Breast epithelium (tissue), 4 donors: ENCODE results near the gene SLC48A1. TPM values are rescaled to one million over a fixed set of nuclear protein-coding genes. Genes with fewer than 3 reads are reported as not detected.
"Not testable (repeated sequence)": the region's sequence is repeated elsewhere in the genome, so short reads cannot be mapped to it uniquely, and the experiment has no call there.

ENCODE experiments used
- DNase-seq, 2 donors: peaks; one replicate each; pipeline ENCODE4 v3.0.0-alpha.2; 2019; ENCODE audit warnings: low spot score in 2 of 2
- H3K27ac ChIP-seq, 2 donors: fragments of 200-600 bp; sonication (generic) in 1 of 2; one replicate each; pipeline ENCODE4 v1.5.1; 2016 to 2019; ENCODE audit warnings: mild to moderate bottlenecking in 1 of 2
- H3K27me3 ChIP-seq, 2 donors: fragments of 200-600 bp; sonication (generic) in 1 of 2; one replicate each; pipeline versions ENCODE4 v1.5.1 to v1.6.0; 2017 to 2019; ENCODE audit warnings: control low read depth in 1 of 2, mild to moderate bottlenecking in 1 of 2
- H3K36me3 ChIP-seq: fragments of 200-600 bp; one replicate; pipeline ENCODE4 v1.5.1; 2019
- H3K4me1 ChIP-seq, 2 donors: fragments of 200-600 bp; sonication (generic); one replicate each; pipeline ENCODE4 v1.5.1; 2016 to 2019; ENCODE audit warnings: control low read depth in 1 of 2
- H3K4me3 ChIP-seq, 3 donors: fragments of 200-600 bp; sonication (generic); 1 replicate in 2 of 3; 2 replicates in 1 of 3; pipeline ENCODE4 v1.5.1; 2016 to 2019; ENCODE audit warnings: mild to moderate bottlenecking in 3 of 3, moderate library complexity in 2 of 3
- H3K9me3 ChIP-seq, 2 donors: fragments of 200-600 bp; sonication (generic) in 1 of 2; one replicate each; pipeline ENCODE4 v1.5.1; 2016 to 2019; ENCODE audit warnings: control low read depth in 1 of 2
- POLR2A ChIP-seq: fragments of 450-650 bp; IDR thresholded peaks from one replicate; pipeline ENCODE4 v1.6.1; 2016; ENCODE audit warnings: antibody characterized with exemption, mild to moderate bottlenecking, moderate library complexity
- POLR2AphosphoS5 ChIP-seq, 3 donors: sonication (generic); formaldehyde crosslinking; IDR thresholded peaks; one replicate each; pipeline ENCODE4 v1.6.1; 2017; ENCODE audit warnings: antibody characterized with exemption in 3 of 3
- intact Hi-C: fragments of 100-400 bp; cut with DNase I; formaldehyde crosslinking; loops from one replicate; pipeline ENCODE4 v1.15.1; 2023; ENCODE audit warnings: low total_unique reads
- total RNA-seq, 3 donors: library from RNA; depleted of rRNA; stranded (reverse); fragments of >200 nt; gene quantifications; one replicate each; pipeline ENCODE4 v1.1.0, GENCODE V29; 2016
- TF ChIP-seq, protein P1 (sequence below), 3 donors: fragments of 450-650 bp; IDR thresholded peaks; one replicate each; pipeline ENCODE4 v1.5.1; 2016 to 2017; ENCODE audit warnings: antibody characterized with exemption in 3 of 3, mild to moderate bottlenecking in 3 of 3, moderate library complexity in 3 of 3

The SLC48A1 gene
- total RNA-seq, 3 donors from 2014 or later: 27.5 to 51.5 (median 30.6) TPM

DNA sequence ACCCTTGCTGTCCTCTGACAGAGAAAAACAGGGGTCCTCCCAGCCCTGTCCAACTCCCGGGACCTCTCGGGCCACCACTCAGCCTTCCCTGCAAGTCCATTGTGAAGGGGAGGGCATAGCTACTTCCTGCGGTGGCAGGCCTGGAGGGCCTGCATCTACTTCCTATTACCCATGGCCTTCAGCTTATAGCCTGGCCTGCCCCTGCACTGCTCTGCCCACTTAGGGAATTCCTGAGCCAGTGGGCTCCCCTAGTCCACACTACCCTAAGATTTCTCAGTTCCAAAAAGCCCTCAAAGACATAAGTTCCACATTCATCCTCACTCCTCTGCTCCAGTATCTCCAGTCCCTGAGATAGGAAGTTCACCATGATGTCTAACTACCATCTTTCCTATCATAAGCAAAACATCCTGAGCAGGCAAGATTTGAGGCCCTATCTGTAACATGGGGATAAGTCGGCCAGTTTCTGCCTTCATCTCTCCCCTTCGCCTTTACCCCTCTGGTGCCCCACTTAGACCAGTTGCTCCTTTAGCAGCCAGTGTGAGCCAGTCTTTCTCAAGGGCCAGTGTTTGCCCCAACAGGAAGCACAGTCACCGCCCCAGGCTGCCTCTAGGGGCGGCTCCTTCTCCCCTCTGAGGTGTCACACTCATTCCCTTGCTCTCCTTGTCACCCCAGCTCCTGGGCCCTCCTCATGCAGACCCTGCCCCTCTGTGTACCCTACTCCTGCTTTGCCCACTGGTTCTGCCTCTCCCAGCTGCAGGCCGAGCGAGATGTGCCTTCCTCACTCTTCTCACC is 35.7 kb downstream of the SLC48A1 start:
- no peaks in the 10 kb centered on the region for H3K9me3 ChIP-seq
- peak overlapping the region; percentile 98 to 99 for H3K27ac ChIP-seq
- no peak for DNase-seq
- intact Hi-C loops: no loop called here
- H3K27me3 ChIP-seq: no peaks in the 10 kb centered on the region
- no peaks in the 10 kb centered on the region for H3K36me3 ChIP-seq
- TF ChIP-seq, protein P1, sequence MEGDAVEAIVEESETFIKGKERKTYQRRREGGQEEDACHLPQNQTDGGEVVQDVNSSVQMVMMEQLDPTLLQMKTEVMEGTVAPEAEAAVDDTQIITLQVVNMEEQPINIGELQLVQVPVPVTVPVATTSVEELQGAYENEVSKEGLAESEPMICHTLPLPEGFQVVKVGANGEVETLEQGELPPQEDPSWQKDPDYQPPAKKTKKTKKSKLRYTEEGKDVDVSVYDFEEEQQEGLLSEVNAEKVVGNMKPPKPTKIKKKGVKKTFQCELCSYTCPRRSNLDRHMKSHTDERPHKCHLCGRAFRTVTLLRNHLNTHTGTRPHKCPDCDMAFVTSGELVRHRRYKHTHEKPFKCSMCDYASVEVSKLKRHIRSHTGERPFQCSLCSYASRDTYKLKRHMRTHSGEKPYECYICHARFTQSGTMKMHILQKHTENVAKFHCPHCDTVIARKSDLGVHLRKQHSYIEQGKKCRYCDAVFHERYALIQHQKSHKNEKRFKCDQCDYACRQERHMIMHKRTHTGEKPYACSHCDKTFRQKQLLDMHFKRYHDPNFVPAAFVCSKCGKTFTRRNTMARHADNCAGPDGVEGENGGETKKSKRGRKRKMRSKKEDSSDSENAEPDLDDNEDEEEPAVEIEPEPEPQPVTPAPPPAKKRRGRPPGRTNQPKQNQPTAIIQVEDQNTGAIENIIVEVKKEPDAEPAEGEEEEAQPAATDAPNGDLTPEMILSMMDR (IDR thresholded peaks at IDR 0.05): peak in 1 of 3 donors; percentile 20
- no peak for TF ChIP-seq POLR2AphosphoS5 (IDR thresholded peaks at IDR 0.05)
- peaks cover 41 to 67% of the 10 kb centered on the region in 2 donors for H3K4me1 ChIP-seq
- peak overlapping the region in 1 of 3 donors; percentile 50 for H3K4me3 ChIP-seq

DNA sequence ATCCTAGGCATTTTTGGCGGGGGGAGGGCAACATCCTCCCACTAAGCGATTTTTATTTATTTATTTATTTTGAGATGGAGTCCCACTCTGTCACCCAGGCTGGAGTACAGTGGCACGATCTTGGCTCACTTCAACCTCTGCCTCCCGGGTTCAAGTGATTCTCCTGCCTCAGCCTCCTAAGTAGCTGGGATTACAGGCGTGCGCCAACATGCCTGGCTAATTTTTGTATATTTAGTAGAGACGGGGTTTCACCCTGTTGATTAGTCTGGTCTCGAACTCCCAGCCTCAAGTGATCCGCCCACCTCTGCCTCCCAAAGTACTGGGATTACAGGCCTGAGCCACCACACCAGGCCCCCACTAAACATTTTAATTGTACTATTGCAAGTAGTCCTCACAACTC is 36.5 kb downstream of the SLC48A1 start:
- H3K4me3 ChIP-seq, H3K9me3 ChIP-seq, H3K36me3 ChIP-seq, intact Hi-C loops, H3K27me3 ChIP-seq, DNase-seq: not testable (repeated sequence)
- H3K27ac ChIP-seq: peak overlapping the region; percentile 98 to 99
- H3K4me1 ChIP-seq: peaks cover 41 to 68% of the 10 kb centered on the region in 2 donors

DNA sequence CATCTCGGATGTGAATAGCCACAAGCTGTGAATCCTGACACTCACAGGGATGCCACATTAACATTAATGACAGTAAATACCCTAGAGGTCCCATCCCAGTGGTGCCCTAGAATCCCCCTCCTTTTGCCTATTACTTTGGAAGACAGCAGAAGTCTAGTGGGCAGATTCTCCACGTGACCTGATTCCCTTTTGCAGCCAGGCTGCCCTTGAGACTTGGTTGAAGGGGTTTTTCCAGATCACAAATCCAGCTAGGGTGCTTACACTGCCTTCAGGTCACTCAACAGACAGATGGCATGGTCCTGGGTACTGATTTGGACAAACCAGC is 38.0 kb downstream of the SLC48A1 start:
- intact Hi-C loops: no loop called here
- peaks cover 41 to 64% of the 10 kb centered on the region in 2 donors for H3K4me1 ChIP-seq

DNA sequence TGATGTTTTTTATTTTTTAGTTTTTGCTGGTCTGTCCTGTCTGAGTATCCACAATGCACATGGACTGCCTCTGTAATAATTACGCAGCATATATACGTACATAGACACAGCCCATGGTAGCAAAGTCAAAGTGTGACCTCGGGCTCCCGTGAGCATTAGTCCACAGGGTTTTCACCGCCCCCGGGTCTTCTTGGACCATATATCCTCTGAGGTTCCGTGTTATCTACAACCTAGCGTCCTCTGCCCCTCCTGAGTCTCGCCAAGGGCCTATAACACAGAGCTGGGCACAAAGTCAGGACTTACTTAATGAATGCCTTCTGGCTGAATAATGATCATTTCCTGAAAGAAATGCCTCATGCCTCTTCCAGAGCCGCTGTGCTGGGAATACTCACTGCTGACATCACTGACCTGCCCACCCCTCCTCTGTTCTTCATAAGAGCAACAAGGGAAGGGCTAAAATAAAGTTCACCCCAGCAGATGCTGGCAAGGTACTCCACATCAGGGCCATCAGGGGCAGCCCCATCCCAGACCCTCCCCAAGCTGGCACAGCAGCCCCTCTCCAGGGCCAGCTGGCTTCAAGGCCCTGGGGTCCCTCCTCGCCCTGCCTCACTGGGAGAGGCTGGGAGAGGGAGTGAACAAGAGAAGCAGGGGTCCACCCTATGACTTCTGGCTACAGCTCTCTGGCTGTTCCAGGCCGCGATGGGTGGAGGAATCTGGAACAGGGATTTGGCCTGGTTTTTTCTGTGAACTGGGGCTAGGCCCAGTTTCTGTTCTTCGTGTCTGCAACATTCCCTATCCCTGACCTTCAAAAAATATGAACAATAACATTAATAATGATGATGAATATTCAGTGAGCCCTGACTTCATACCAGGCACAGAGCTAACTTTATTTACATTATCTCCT is 38.8 kb downstream of the SLC48A1 start:
- Histone ChIP-seq H3K4me1 (peaks cover 41 to 69% of the 10 kb centered on the region in 2 donors), H3K4me3 (peak overlapping the region; percentile 43 to 70 (median 43)), H3K27ac (peak overlapping the region; percentile 98 to 99), H3K9me3 (no peaks in the 10 kb centered on the region), H3K36me3 (no peaks in the 10 kb centered on the region), H3K27me3 (no peaks in the 10 kb centered on the region)
- TF ChIP-seq POLR2A (no peak), POLR2AphosphoS5 (IDR thresholded peaks at IDR 0.05) (peak in 2 of 3 donors; percentile 71 to 79)
- TF ChIP-seq, protein P1 (IDR thresholded peaks at IDR 0.05): no peak
- DNase-seq: no peak
- intact Hi-C loops: no loop called here

More for the DNA sequence above, 38.0 kb downstream of the SLC48A1 start:
- DNase-seq: no peak
- H3K36me3 ChIP-seq: no peaks in the 10 kb centered on the region
- H3K9me3 ChIP-seq: no peaks in the 10 kb centered on the region
- peak overlapping the region; percentile 98 to 99 for H3K27ac ChIP-seq
- TF ChIP-seq POLR2AphosphoS5 (IDR thresholded peaks at IDR 0.05) (no peak), POLR2A (no peak)
- TF ChIP-seq, protein P1 (IDR thresholded peaks at IDR 0.05): no peak
- H3K4me3 ChIP-seq: peak overlapping the region in 1 of 3 donors; percentile 70
- no peaks in the 10 kb centered on the region for H3K27me3 ChIP-seq

DNA sequence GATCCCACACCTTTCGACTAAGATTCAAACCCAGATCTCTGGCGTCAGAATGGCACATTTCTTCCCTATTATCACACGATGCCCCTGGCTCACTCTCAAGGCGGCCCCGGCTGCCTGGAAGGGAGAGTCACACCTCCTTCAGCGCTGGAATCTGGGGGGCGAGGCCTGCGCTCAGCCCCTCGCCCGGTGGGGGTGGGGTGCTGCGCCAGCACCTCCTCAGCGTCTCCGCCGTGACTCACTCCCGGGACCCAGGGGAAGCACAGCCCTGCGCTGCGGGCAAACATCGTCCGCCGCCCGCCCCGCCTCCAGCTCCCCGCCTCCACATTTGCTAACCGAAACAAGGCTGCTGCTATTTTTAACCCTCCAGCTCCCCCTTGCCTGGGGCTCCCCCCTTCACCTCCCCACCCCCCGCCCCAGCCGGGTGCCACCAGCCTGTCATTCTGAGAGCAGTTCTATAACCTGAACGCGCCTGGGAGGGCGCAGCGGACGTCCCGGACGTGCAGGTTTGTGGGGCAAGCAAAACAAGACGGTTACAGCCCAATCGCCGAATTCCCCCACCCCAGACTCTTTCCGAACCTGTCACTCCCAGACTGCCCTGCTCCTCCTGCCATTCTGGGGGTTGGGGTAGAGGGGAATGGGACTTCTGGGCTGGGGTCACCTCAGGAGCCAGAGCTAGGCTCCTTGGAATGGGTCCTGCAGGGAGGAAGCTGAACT is 39.9 kb downstream of the SLC48A1 start:
- no peaks in the 10 kb centered on the region for H3K27me3 ChIP-seq
- peaks cover 44 to 70% of the 10 kb centered on the region in 2 donors for H3K4me1 ChIP-seq
- H3K36me3 ChIP-seq: no peaks in the 10 kb centered on the region
- peak; percentile 31 to 67 (median 52) for TF ChIP-seq POLR2AphosphoS5 (IDR thresholded peaks at IDR 0.05)
- no peak for TF ChIP-seq POLR2A
- DNase-seq: peak; percentile 81 to 88
- H3K4me3 ChIP-seq: peak overlapping the region; percentile 43 to 70 (median 43)
- intact Hi-C loops: no loop called here
- H3K27ac ChIP-seq: peak overlapping the region; percentile 98 to 99
- H3K9me3 ChIP-seq: no peaks in the 10 kb centered on the region
